Ovary (tissue), 3 donors: ENCODE measurements around the gene DDRGK1.

ENCODE experiments used
- EP300 ChIP-seq: sonication (generic); formaldehyde crosslinking; IDR thresholded peaks from one replicate; pipeline ENCODE4 v1.6.1; 2017; ENCODE audit warnings: antibody characterized with exemption
- POLR2A ChIP-seq: fragments of 450-650 bp; IDR thresholded peaks from one replicate; pipeline ENCODE4 v1.6.1; 2017; ENCODE audit warnings: antibody characterized with exemption, mild to moderate bottlenecking, moderate library complexity
- TF ChIP-seq, protein P1 (sequence below), 3 donors: fragments of 450-650 bp in 2 of 3; fragments of 200-600 bp in 1 of 3; IDR thresholded peaks; one replicate each; pipeline versions ENCODE4 v1.5.1 to v1.8.0; 2016 to 2022; ENCODE audit warnings: antibody characterized with exemption in 3 of 3, mild to moderate bottlenecking in 1 of 3
- donor health status: DM: no; HTN: no; CAD: no.

DNA sequence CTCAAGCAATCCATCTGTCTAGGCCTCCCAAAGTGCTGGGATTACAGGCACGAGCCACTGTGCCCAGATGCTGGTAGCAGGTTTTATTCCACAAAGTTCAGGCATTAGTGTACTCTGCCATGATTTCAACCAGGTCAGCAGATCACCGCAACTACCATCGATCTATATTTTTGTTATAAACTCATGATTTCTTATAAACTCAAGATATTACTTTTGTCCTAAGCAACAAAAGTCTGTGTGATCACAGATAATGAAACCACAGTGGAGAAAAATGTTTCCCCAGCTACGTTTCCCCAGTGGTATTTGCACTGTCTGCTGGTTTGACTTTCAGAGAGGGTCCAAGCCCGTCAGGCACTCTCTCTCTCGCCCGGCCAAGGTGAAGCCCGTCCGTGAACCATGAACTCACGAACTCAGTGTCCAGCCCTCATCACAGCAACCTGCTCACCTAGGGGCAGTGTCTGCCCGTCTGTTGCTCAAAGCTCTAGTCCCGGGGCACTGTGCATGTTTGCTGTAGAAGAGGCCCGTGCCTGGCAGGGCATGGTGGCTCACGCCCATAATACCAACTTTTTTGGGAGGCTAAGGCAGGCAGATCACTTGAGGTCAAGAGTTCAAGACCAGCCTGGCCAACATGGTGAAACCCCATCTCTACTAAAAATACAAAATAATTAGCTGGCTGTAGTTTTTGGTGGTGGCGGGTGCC, 27.6 kb upstream of the DDRGK1 start:
- TF ChIP-seq, protein P1, sequence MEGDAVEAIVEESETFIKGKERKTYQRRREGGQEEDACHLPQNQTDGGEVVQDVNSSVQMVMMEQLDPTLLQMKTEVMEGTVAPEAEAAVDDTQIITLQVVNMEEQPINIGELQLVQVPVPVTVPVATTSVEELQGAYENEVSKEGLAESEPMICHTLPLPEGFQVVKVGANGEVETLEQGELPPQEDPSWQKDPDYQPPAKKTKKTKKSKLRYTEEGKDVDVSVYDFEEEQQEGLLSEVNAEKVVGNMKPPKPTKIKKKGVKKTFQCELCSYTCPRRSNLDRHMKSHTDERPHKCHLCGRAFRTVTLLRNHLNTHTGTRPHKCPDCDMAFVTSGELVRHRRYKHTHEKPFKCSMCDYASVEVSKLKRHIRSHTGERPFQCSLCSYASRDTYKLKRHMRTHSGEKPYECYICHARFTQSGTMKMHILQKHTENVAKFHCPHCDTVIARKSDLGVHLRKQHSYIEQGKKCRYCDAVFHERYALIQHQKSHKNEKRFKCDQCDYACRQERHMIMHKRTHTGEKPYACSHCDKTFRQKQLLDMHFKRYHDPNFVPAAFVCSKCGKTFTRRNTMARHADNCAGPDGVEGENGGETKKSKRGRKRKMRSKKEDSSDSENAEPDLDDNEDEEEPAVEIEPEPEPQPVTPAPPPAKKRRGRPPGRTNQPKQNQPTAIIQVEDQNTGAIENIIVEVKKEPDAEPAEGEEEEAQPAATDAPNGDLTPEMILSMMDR (IDR thresholded peaks at IDR 0.05) = no peak
- TF ChIP-seq EP300 (no peak), POLR2A (no peak)
